MCF 10A (cell line): ENCODE data around the gene PTPRM. TPM values are rescaled to one million over a fixed set of nuclear protein-coding genes. Genes with fewer than 3 reads are reported as not detected.
A peak's percentile ranks its signal among the peaks of the same experiment; 100 is the strongest.

ENCODE experiments used
- BruUV-seq: library from RNA; stranded (reverse); fragments of 400-500 nt; replicated peaks from 2 replicates; lab custom pipeline; 2021; lab: Mats Ljungman, UMichigan
- CTCF ChIA-PET: fragments of 300-600 bp; sonication (Branson Sonifier 250); formaldehyde crosslinking; extraction: SDS; loops from one replicate; lab custom pipeline; 2021; ENCODE audit warnings: antibody characterized with exemption, inconsistent platforms; lab: Yijun Ruan, JAX
- POLR2A ChIA-PET: fragments of 300-600, 350-650 bp; sonication (Branson Sonifier 250); formaldehyde crosslinking; extraction: SDS; loops from one replicate; lab custom pipeline; 2020; ENCODE audit warnings: antibody characterized with exemption, inconsistent platforms; lab: Yijun Ruan, JAX
- DNase-seq: peaks from one replicate; pipeline ENCODE4 v3.0.0-alpha.2; 2018; ENCODE audit not compliant: unreplicated experiment
- H3K27ac Mint-ChIP-seq: one replicate; pipeline ENCODE4 v1.8.0; 2022; ENCODE audit warnings: mild to moderate bottlenecking, low read depth, mixed read lengths; ENCODE audit not compliant: unreplicated experiment
- H3K27me3 Mint-ChIP-seq: one replicate; pipeline ENCODE4 v1.8.0; 2022; ENCODE audit warnings: mixed read lengths; ENCODE audit not compliant: insufficient read depth, unreplicated experiment
- H3K36me3 Mint-ChIP-seq: one replicate; pipeline ENCODE4 v1.8.0; 2022; ENCODE audit warnings: mild to moderate bottlenecking, moderate library complexity, mixed read lengths; ENCODE audit not compliant: insufficient read depth, unreplicated experiment
- H3K4me1 Mint-ChIP-seq: one replicate; pipeline ENCODE4 v1.8.0; 2022; ENCODE audit warnings: mixed read lengths; ENCODE audit not compliant: insufficient read depth, unreplicated experiment
- H3K4me3 Mint-ChIP-seq: one replicate; pipeline ENCODE4 v1.8.0; 2022; ENCODE audit warnings: mild to moderate bottlenecking, moderate library complexity, mixed read lengths; ENCODE audit not compliant: unreplicated experiment
- H3K9me3 Mint-ChIP-seq: one replicate; pipeline ENCODE4 v1.8.0; 2022; ENCODE audit warnings: mixed read lengths; ENCODE audit not compliant: unreplicated experiment
- intact Hi-C: fragments of 100-400 bp; cut with micrococcal nuclease; formaldehyde crosslinking; loops from 2 replicates; pipeline ENCODE4 v1.14.1; 2022
- total RNA-seq: library from RNA; stranded (reverse); gene quantifications from 2 replicates; pipeline ENCODE4 v1.2.3, GENCODE V29; 2022
- TF ChIP-seq, protein P1 (sequence below): fragments of 200-600 bp; IDR thresholded peaks from one replicate; pipeline ENCODE4 v1.8.0; 2022; ENCODE audit warnings: antibody characterized with exemption, mild to moderate bottlenecking; ENCODE audit not compliant: unreplicated experiment

PTPRM gene
- total RNA-seq, 1 experiment from 2014 or later, result 82.8 TPM

DNA sequence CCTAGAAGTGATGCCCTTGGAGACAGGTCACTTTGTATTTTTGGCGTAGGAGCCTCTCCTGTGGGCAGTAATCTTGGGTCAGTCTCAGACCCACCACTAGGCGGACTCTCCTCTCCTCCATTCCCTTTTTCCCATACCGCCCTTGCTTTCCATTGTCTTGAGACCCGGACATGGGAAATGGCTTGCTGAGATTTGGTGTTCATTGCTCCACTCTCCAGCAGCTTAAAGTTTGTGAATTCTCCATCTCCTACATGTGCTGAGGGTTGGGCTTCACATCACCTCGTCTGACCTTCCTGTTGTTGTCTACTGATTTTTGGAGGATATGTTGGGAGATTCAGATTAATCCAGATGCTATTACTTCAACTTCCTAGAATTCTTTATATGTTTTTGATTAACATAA lies 882.9 kb downstream of the PTPRM start:
- Mint-ChIP-seq H3K27me3 (no peaks in the 10 kb centered on the region), H3K9me3 (no peaks in the 10 kb centered on the region), H3K4me3 (no peak overlapping the region), H3K36me3 (no peaks in the 10 kb centered on the region), H3K27ac (no peak overlapping the region), H3K4me1 (peaks cover 6% of the 10 kb centered on the region)
- intact Hi-C loops, result no loop called here
- ChIA-PET POLR2A (no interaction called here), CTCF (interaction anchor here (0.6 to 1.3 kb wide), 4 partner anchors 8 to 1469 kb away, joined by 3 read pairs; no protein-coding TSS in a partner anchor)
- DNase-seq, result peak; percentile 47
- BruUV-seq, result no TSS peak
- TF ChIP-seq, protein P1, sequence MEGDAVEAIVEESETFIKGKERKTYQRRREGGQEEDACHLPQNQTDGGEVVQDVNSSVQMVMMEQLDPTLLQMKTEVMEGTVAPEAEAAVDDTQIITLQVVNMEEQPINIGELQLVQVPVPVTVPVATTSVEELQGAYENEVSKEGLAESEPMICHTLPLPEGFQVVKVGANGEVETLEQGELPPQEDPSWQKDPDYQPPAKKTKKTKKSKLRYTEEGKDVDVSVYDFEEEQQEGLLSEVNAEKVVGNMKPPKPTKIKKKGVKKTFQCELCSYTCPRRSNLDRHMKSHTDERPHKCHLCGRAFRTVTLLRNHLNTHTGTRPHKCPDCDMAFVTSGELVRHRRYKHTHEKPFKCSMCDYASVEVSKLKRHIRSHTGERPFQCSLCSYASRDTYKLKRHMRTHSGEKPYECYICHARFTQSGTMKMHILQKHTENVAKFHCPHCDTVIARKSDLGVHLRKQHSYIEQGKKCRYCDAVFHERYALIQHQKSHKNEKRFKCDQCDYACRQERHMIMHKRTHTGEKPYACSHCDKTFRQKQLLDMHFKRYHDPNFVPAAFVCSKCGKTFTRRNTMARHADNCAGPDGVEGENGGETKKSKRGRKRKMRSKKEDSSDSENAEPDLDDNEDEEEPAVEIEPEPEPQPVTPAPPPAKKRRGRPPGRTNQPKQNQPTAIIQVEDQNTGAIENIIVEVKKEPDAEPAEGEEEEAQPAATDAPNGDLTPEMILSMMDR, result peak; percentile 22

DNA sequence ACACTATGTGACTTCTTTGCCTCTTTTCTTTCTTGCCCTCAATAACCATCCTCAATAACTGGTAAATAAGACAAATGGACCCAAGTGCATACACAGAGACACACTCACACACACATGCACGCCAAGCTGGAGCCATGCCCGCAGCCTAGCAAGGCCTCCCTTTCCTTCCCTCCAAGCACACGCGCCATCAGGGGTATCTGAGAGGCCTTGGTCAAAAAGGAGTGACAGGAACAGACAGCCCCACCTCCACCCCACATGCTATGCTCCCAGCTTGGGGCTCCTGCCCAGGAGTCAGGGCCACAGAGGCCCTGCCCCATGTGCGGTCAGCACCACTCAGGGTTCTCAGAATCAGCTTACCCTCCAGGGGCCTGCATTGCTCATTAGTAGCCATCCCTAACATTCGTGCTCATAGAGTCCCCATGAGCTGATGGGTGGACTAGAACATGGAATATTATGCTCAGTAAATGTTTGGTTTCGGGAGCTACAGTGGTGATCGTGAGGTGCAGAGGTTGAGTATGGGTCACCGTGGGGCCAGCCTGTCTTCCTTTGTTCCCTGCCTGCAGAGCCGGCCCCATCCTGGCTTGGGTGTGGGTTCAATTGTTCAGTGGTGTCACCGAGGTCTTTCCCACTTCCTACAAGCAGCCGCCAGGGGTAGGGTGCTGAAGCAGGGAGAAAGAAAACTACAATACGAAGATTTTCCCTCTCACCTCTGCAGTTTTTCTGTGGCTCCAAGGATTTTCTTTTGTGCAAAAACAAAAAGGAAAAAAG lies 884.0 kb downstream of the PTPRM start:
- DNase-seq, result no peak
- no TSS peak for BruUV-seq
- ChIA-PET POLR2A (no interaction called here), CTCF (interaction anchor here (0.8 kb wide), 1 partner anchor 1165 kb away, joined by 4 read pairs; no protein-coding TSS in a partner anchor)
- TF ChIP-seq, protein P1, result no peak
- intact Hi-C loops, result no loop called here
- no peaks in the 10 kb centered on the region for H3K27me3 Mint-ChIP-seq
- no peaks in the 10 kb centered on the region for H3K9me3 Mint-ChIP-seq
- H3K27ac Mint-ChIP-seq, result no peak overlapping the region
- H3K4me1 Mint-ChIP-seq, result peaks cover 6% of the 10 kb centered on the region
- H3K36me3 Mint-ChIP-seq, result no peaks in the 10 kb centered on the region
- H3K4me3 Mint-ChIP-seq, result no peak overlapping the region

DNA sequence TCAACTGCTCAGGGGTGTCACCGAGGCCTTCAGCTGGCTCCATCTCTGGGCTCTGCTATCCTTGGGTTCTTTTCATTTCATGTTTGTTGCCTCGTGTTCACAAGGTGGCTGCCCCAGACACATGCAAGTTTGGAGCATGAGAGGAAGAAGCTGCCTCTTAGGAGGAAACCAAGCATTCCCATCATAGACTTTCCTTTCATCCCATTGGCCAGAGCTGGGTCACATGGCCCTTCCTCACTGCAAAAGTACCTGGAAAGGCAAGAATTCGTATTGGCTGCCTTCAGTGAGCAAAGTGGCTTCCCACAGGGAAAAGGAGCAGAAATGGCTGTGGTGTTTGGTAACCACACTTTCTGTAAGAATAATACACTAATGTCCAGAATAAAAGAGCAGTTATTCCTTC lies 886.4 kb downstream of the PTPRM start:
- Mint-ChIP-seq H3K36me3 (no peaks in the 10 kb centered on the region), H3K27ac (no peak overlapping the region), H3K27me3 (no peaks in the 10 kb centered on the region), H3K4me3 (no peak overlapping the region), H3K9me3 (no peaks in the 10 kb centered on the region), H3K4me1 (no peaks in the 10 kb centered on the region)
- CTCF ChIA-PET, result no interaction called here
- no peak for DNase-seq
- BruUV-seq, result no TSS peak
- TF ChIP-seq, protein P1, result no peak
- POLR2A ChIA-PET, result no interaction called here
- intact Hi-C loops, result no loop called here

DNA sequence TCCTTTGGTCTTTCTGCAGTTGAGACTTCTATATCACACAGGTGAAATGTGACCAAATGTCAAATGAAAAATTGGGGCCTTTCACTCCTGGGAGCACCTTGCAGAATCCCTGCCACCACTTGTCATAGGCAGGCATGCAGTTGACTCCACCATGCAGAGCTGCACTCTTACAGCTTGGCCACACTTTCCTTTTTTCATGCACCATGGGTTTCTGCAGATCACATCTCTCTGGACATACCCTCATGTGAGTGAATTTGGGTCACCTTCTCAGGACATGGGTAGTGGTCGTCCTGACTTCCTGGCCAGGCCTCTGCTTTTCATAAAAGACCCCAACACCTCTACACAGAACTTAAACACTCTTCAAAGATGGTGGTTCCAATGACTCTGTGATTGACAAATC lies 887.0 kb downstream of the PTPRM start:
- no peaks in the 10 kb centered on the region for H3K4me1 Mint-ChIP-seq
- intact Hi-C loops, result no loop called here
- no peaks in the 10 kb centered on the region for H3K27me3 Mint-ChIP-seq
- H3K27ac Mint-ChIP-seq, result no peak overlapping the region
- no TSS peak for BruUV-seq
- H3K4me3 Mint-ChIP-seq, result no peak overlapping the region
- TF ChIP-seq, protein P1, result no peak
- CTCF ChIA-PET, result no interaction called here
- no peaks in the 10 kb centered on the region for H3K9me3 Mint-ChIP-seq
- POLR2A ChIA-PET, result no interaction called here
- H3K36me3 Mint-ChIP-seq, result no peaks in the 10 kb centered on the region
- no peak for DNase-seq
